GM19193 (cell line): ENCODE measurements around the gene TSPAN19.

Experiments
- POLR2A ChIP-seq: IDR thresholded peaks from 4 replicates; pipeline ENCODE4 v1.6.1; 2011; ENCODE audit not compliant: insufficient read depth, insufficient read length; ENCODE audit errors: extremely low read depth

TSPAN19 gene

DNA sequence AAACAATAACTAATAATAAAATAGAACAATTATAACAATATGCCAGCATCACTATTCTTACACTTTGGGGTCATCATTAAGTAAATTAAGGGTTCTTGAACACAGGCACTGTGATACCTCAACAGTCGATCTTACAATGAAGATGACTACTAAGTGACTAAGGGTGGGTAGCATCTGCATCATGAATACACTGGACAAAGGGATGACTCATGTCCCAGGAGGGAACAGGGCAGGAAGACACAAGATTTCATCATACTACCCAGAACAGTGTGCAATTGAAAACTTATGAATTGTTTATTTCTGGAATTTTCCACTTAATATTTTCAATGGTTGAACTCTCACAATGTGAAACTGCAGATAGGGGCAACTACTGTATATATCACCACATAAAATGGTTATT lies 19.7 kb downstream of the TSPAN19 start:
- TF ChIP-seq POLR2A = no peak

DNA sequence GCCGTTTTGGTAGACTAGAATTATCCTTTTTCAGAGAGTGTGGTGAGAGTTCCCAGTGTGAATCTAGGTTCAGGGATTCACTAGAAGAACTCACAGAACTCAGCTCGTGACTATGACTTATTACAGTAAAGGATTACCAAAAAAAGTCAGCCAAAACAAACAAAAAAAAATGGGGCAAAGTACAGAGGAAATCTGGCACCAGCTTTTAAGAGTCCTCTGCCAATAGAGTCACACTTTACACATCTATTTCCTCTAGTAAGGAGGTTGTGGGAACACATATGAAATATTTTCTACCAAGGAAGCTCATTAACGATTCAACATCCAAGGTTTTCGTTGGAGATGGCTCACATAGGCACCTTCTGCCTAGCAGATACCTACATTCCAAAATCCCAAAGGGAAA lies 28.2 kb downstream of the TSPAN19 start:
- TF ChIP-seq POLR2A = no peak

DNA sequence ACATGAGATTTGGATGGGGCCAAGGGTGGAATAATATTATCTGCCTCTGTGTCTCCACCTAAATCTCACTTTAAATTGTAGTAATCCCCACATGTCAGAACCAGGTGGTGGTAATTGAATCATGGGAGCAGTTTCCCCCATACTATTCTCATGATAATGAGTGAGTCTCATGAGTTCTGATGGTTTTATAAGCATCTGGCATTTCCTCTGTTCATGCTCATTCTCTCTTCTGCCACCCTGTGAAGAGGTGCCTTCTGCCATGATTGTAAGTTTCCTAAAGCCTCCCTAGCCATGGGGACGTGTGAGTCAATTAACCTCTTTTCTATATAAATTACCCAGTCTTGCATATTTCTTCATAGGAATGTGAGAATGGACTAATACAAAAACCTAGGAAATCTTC lies 29.9 kb downstream of the TSPAN19 start:
- TF ChIP-seq POLR2A = no peak

DNA sequence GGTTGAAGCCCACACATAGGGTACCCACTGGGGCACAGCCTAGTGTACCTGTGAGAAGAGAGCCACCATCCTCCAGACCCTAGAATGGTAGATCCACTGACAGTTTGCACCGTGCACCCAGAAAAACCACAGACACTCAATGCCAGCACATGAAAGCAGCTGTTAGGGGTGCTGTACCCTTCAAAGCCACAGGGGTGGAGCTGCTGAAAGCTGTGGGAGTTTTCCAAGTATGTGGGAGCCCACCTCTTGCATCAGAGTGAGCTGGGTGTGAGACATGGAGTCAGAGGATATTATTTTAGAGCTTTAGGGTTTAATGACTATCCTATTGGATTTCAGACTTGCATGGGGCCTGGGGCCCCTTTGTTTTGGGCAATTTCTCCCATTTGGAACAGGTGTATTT lies 30.5 kb downstream of the TSPAN19 start:
- TF ChIP-seq POLR2A = no peak

DNA sequence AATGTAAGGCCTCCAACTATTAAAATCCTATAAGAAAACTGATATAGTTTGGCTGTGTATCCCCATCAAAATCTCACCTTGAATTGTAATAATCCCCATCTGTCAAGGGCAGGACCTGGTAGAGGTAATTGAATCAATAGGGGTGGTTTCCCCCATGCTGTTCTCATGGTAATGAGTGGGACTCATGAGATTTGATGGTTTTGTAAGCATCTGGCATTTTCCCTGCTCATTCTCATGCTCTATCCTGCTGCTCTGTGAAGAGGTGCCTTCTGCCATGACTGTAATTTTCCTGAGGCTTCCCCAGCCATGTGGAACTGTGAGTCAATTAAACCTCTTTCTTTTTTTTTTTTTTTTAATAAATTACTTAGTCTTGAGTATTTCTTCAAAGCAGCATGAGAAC lies 31.9 kb downstream of the TSPAN19 start:
- TF ChIP-seq POLR2A = no peak

DNA sequence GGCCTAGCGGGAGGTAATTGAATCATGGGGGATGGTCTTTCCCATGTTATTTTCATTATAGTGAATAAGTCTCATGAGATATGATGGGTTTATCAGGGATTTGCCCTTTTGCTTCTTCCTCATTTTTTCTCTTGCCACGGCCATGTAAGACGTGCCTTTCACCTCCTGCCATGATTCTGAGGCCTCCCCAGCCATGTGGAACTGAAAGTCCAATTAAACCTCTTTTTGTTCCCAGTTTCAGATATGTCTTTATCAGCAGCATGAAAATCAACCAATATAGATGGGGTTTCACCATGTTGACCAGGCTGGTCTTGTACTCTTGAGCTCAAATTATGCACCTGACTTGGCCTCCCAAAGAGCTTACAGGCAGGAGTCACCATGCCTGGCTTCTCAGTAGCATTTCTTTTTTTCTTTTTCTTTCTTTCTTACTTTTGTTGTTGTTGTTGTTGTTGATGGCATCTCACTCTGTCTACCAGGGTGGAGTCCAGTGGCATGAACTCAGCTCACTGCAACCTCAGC lies 33.2 kb downstream of the TSPAN19 start:
- TF ChIP-seq POLR2A = no peak

DNA sequence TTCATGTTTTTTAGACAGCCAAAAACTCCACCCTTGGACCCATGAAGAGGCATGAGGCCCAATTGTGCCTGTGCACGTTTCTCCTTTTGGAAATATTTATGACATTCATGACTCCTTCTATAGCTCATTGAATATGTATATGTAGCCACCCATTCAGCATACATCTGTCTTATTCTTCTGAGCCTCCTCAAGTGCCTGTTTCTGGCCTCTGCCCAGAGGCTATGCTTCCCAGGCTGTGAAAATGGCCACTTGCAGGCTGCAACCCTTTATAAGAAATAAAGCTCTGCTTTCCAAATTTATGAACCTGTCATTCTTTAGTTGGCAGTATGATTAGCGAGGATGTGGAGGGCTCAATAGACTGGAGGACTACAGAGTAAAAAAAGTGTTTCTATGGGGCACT lies 35.3 kb downstream of the TSPAN19 start:
- TF ChIP-seq POLR2A = no peak

DNA sequence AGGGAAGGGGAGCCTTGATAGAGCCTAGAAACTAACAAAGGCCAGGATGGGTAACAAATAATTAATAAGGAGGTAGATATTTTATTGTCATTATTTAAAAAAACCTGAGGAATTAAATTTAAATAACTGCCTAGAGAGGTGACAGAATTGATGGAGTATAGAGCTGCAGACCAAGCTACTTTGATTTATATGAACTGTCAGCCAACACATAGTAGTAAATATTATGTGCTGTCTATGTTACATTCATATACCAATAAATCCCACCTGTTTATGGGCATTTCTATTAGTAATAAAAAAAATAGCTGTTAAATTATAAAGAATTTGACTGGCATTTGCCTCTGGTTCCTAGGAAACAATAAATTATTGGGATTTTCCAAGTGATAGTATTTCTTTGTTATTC lies 37.7 kb downstream of the TSPAN19 start:
- TF ChIP-seq POLR2A = no peak

DNA sequence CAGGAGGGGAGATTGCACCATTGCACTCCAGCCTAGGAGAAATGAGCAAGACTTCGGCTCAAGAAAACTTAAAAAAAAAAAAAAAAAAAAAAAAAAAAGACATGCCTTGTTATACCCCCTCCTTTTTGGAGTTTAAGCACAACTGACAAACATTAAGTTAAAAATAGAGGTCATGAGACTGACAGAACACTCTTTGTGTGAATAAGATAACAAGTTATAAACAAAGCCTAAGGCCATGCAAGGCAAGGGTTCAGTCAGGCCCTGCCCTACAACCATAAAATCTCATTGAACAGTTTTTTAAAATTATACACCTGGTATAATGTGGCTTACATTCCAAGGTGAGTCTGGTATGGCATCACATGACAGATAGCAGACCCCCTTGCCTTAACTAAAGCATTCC lies 39.3 kb downstream of the TSPAN19 start:
- TF ChIP-seq POLR2A = no peak

DNA sequence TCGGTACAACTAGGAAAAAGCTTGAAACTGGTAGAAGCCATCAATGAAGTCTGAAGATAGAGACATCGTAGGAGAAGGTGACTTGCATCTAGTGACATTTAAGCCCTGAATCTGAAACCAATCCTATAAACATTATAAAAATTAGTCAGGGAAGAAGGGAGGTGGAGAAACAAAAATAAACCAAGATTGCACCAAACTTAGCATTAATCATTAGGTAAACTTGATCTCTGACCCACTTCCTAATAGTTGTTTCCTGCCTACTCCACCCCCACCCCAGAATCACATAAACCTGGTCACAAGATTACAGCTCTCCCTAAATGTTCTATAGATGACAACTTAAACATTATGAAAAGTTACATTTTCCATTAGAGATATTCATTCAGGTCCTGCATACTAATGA lies 40.4 kb downstream of the TSPAN19 start:
- no peak for TF ChIP-seq POLR2A

DNA sequence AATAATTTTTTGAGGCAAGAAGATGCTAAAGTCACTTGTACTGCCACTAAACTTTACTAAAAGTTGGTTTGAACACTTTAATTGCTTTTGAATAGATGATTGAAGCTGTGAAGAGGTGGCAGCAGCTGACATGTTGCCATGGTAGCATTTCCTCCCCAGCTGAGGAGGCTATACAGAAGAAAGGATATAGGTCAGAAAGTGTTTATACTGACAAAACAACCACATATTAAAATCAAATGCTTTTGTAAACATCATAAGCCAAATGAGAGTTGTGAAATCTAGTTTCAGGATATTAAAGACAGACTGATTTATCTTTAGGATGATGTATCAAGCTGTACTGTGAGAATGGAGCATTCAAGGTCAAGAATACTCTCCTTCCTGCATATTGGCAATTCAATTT lies 41.7 kb downstream of the TSPAN19 start:
- no peak for TF ChIP-seq POLR2A

DNA sequence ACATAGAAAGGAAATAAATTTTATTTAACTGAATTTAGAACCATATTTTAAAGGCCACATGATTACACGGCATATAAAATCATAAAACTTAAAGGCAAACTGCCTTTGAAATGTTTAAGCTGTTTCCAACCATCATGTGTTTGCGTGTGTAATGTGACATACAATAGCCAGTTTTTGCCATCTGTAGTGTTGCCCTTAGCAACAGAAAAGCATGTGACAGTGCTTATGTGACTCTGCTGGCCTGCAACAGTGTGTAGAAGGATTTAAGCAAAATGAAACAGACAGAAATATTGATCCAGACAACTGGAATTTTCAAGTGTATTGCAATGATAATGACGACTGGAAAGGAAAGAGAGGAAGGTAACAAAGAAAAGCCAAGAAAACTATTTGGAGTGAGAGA lies 49.5 kb downstream of the TSPAN19 start:
- TF ChIP-seq POLR2A = no peak

DNA sequence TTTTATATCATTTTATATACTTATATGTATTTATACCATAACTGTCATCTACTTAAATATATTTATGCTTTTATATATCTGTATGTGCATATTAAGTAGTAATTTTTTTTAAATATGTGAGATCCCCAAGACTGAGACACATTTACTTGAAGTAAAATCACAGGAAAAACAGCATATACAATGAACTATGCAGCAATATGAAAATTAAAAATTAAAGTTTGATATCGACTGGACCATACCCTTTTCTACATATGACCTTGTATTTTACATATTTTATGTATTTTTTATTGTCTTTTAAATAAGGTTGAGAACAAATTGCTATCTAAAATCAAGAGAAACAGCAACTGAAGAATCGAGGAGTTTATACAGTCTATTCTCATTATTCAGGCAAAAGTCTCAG lies 50.0 kb downstream of the TSPAN19 start:
- TF ChIP-seq POLR2A = no peak

DNA sequence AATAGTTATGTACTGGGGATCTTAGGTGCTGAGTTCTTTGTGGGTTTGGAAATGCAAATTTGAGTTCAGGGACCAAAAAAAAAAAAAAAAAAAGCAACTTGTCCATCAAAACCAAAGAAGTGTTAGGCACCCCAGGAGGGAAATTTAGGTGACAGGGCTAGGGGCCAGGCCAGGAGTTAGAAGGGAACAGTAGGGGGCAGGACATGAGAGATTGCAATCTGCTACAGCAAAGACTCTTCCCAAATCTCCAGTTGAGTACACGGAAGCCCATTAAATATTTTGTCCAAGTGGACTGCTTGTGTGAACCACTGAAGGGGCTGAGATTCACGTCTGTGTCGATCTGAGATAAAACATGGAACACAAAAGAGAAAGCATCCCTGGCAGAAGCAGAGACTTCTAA lies 52.8 kb downstream of the TSPAN19 start:
- no peak for TF ChIP-seq POLR2A

DNA sequence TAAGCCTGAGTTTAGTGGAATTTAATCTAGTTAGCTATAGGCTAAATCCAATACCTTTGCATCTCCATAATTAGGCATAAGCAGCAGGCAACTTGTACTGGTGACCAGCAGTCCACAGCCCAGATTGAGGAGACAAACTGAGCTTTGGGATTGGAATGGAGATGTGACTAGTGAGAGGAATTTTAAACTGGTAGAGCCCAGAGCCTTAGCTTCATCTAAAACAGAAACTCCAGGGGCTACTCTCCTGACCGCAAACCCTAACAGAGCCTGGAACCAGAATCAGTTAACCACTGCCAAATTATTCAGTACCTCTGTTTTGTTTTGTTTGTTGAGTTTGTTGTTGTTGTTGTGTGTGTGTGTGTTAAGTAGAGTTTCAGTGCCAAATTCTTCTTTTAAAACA lies 53.2 kb downstream of the TSPAN19 start:
- TF ChIP-seq POLR2A = no peak

DNA sequence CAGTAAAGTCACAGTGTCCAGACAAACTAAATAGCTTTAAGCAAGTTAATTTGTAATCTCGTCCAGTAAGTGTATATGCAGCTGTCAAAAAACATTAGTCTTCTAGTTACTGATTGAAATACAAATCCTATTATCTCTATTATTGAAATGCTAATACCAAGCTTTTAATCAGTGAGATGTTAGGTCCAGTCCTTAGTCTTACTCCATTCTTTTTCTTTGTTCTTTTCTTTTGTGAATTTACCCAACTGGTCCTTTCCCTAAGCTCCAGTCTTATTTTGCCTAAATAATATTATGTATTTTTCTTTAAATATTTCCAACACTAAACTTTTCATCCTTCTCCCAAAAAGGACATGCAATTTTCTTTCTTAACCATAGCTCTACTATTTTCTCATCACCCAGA lies 57.2 kb downstream of the TSPAN19 start:
- TF ChIP-seq POLR2A = no peak

DNA sequence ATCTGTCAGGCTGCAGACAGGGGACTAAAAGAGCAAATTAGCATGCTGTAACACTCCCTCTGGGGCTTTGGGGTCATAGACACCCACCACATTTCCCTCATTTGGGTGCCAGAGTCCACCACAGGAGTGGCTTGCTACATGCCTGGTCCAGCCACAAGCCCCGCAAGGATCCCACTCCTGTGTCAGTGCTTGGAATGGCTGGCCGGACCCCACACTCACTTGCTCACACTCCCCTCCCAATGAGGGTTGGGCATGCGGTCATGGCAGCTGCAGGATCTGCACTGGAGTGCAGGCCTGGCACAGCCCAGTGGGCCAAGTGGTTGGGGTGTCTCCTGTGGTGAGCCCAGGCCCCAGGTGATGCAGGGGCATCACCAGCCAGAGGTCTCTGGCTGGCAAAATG lies 59.9 kb downstream of the TSPAN19 start:
- no peak for TF ChIP-seq POLR2A
